Daoy (cell line): ENCODE measurements around the gene ERH. TPM values are rescaled to one million over a fixed set of nuclear protein-coding genes. Genes with fewer than 3 reads are reported as not detected.

Experiments
- DNase-seq: peaks from one replicate; pipeline ENCODE4 v3.0.0-alpha.2; 2015; ENCODE audit warnings: low read depth
- total RNA-seq: library from RNA; depleted of rRNA; stranded (reverse); fragments of >200 nt; shearing (Covaris generic); gene quantifications from 2 replicates; pipeline ENCODE4 v1.2.3, GENCODE V29; 2014

ERH gene
- total RNA-seq, 1 experiment from 2014 or later: 280 TPM

DNA sequence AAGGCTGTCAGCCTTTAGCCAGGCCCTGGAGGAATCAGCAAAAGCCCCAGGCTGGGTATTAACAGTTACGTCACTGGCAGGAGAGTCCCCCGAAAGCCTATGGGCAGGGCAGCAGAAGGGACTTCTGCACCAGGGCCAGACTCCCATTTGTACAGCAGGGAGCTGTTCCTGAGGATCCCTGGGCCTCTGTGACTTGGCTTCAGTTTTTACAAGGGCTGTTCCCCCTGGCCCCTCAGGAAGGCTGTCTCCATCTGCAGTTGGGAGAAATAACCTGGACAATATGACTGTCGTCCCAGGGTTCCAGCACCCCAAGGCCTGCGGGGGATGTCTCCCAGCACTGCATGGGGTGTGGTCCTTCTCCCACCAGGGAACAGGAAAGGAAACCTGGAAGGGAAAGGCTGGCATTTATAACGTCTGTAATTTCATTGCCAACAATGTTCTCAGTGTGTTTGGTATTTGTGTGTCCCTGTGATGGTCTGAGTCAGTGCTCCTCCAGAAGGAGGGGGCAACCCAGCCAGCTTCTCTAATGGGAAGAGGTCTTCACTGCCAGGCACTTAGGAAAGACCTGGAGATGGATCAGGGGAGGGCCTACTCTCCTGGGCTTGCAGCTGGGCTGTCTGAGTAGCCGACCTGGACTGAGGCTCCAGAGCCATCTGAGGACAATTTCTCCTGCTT lies 42.4 kb downstream of the ERH start:
- peak; percentile 64 for DNase-seq

DNA sequence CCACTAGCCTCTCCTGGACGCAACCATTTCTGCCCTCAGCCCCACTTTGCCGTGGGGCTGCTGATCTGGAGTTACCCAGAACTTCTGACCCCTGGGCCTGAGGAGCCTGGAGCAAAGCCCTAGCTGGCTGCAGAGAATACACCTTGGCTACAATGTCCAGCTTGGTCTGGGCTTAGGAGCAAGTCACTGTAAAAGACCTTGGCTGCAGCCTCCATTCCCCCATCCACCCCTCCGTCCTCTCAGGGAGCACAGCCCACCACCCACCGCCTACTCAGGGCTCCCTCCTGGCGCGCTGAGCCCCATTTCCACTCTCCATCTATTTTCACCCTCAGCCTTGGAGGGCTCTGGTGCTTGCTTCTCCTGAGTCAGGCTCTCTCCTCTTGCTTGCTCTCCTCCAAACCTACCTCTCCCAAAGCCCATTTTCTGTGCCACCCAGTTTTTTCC lies 42.9 kb downstream of the ERH start:
- DNase-seq: no peak

DNA sequence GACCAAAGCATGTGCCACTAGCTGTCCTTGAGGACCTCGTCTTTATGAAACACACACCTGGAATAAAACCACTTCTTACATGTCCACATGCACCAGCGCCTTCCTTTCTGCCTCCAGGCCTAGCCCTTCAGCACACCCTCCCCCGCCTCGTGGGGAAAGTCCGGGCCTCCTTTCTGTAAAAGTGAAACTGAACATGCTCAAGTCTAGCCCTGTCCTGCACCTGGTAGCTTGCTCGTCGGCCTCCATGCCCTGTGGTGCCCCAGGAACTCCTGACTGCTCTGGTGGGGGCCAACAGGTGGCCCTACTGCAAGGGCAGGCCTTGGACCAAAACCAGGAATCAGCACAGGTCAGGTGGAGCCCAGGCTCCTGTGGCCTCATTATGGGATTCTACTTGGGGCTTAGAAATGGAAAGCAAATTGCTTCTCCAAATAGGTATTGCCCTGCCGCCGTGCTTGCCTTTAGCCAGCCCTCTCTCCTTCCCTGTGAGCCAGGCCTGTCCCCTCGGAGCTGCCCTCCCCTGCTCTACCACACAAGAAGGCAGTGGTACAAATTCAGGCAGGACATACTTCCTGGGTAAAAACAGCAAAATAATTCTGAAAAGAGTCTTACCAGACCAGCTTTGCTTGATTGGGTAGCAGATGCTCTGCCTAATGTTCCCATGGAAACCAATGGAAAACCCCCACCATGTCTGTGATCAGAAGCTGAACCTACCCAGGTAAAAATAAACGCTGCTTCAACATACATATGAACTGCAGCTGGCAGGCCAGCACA lies 43.5 kb downstream of the ERH start:
- DNase-seq: peak; percentile 57

DNA sequence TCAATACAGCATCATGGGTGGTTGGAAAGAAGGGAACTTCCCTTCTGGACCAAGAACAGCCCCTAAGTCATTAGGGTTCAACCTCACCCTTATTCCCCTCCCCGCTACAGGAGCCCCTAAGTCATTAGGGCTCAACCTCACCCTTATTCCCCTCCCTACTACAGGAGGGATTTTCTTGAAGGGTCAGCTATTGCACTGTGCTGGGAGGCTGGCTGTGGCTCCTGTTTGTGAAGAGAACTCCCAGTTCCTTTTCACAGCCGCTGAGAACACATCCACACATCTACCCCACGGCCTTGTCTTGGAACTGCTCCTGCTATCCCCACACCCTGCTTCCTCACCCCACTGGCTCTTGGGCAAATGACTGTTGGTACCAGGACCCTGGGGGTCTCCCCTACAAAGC lies 44.9 kb downstream of the ERH start:
- DNase-seq: no peak

DNA sequence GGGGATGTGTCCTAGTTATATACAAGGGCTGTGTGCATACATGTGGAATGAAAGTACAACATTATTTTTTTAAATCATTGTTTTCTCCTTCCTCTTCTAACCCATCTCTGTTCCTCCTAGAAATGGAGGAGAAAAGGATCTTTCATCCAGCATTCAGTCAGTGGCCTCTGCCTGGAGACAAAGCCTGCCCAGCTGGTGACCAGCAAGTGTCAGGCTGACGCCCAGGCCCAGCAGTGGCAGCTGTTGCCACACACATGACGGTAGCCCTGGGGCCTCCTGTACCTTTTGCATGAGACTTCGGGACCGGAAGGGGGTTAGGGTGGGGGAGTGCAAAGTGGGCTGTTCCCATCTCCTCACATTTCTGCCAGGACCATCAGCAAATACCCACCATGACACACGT lies 46.2 kb downstream of the ERH start:
- no peak for DNase-seq

DNA sequence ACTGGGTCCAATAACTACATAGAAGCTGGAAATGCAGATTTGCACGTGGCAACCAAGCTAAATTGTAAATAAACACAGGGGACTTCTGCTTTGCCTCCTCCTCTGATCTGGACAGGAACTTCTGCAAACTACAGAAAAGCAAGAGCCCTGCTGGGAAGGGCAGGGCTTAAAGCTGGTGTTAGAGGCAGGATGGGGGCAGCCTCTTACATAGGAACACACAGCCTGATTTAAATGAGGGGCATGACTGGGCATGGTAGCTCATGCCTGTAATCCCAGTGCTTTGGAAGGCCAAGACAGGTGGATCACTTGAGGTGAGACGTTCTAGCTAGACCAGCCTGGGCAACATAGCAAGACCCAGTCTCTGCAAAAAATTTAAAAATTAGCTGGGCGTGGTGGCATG lies 46.7 kb downstream of the ERH start:
- no peak for DNase-seq

DNA sequence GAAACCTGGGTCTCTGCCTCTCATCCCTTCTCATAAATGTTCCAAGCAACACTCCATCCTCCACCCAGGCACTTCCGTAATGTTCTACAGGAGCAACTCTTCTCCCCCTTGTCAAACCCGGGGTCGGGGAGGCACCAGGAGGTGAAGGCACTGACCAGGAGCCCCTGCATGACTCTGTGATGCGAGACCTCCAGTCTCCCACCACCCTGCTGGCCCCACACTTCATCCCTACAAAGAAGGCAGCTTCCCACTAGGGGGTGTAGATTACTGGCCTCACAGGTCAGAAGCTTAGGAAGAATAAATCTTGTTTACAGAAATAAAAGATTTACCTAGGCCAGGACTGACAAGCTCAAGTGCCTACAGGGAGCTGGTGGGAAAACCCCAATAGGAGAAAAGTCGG lies 47.2 kb downstream of the ERH start:
- DNase-seq: no peak

DNA sequence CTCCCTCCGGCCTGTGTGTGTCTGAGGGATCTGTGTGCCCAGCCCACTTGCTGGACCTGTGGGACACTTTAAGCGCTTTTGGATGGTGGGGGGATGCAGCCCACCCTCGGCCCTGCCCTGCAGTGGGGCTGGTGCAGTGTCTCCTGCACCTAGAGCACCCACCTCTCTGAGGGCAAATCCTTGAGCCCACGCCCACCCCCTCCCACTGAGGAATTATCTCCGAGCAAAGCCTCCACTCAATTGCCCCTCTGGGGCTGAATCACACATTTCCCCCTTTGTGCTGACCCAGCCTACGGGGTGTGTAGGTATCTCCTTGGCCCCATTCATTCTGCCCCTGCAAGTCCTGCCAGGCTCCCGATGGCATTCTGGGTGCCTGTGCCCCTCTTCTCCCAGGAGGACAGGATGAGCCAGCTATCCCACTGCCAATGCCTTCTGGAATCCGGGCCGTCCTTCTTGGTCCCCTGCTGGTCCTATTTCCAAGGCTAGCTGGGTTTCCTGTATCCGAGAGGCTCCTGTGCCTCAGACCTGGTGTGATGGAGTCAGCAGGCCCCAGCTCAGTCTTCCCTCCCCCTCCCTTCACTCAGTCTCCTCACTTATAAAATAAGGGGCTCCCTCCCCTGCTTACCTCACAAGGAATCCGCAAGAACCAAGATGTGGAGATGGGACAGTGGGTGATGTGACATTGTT lies 48.9 kb downstream of the ERH start:
- no peak for DNase-seq

DNA sequence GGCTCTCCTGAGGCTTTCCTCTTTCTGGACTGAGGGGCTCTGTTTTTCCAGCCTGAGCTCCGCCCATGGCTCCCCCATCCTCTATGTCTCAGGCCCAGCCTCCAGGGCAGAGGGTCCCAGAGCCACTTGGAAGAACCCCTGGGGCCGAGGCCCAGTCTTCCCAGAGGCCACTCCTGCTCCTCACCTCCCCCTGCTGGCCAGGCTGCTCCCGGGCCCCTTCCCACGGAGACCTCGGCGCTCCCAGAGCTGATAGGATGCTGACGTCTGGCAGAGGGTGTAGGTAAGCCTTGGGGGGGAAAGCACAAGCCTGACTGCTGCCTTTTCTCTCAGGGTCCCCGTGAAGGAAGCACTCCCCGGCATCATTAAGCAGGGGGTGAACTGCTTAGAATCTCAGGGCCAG lies 51.4 kb downstream of the ERH start:
- peak; percentile 54 for DNase-seq

DNA sequence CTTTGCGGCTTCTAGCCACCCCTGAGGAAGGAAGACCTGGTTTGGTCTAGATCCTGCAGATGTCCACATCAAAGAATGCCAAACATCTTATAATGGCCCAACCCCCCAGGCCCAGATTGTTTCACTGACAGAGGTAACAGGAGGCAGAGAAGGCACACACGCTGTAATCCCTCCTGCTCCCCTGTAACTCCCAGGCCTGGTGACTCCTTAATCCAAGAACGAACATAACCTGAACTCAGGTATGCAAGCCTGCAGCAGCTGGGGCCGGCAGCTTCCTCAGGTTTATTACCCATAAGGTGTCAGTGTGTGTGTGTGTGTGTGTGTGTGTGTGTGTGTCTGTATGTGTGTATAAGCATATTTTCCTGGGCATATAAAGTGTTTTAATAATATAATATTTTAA lies 52.7 kb downstream of the ERH start:
- DNase-seq: no peak

DNA sequence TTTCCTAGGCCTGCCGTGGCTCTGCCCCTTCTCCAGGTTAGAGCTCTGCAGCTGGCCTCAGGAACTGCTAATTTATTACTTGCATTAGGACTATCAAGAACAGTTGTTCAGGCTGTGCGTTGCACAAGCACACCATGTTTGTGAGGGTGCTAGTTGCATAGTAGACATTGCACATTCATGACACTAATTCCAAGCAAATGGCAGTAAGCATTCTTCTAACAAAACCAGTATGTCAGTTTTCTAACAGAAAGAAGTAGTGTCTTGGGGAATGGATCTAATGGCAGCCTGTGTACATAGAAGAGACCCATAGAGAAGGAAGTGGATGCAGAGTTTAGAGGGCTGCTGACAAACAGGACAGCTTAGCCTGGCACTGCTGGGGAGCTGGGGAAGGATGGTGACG lies 53.9 kb downstream of the ERH start:
- DNase-seq: no peak

DNA sequence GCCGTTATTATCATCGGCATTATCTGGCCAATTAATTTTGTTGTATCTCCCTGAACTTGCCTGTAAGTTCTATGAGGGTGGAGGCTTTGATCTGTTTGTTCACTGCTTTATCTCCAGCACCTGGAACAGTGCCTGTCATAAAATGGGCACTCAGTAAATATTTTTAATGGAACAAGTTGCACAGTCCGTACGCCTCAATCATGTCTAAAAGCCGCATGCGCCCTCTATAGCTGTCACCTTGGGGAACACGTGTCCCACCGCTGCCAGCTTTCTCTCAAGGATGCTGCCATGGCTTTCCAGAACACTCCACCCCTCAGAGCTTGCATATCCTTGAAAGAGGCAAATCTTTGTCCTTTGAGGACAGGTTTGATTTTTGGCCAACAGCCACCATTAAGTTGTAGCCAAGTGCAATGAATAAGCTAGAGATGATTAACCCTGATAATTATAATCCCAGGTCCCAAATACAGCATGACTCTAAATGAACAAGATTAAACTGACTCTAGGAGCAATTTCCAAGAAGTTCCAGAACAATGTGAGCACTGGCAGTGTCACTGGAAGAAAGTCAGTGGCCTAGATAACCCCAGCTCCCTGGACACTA lies 55.1 kb downstream of the ERH start:
- no peak for DNase-seq

DNA sequence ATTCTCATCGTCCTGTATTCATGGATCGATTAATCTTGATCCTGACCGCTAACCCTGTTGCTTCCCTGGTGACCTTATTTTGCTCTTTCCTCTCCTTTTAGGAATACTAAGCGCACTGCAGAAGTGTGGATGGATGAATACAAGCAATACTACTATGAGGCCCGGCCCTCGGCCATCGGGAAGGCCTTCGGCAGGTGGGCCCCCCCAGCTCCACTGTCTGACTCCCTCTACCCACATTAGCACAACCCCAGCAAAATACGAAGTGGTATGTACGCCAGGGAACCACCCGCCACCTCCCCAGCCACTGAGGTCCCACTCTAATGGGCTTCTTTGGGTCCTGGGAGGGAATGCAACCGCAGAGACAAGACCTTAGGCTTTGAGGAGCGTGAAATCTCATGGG lies 58.7 kb downstream of the ERH start:
- DNase-seq: no peak

DNA sequence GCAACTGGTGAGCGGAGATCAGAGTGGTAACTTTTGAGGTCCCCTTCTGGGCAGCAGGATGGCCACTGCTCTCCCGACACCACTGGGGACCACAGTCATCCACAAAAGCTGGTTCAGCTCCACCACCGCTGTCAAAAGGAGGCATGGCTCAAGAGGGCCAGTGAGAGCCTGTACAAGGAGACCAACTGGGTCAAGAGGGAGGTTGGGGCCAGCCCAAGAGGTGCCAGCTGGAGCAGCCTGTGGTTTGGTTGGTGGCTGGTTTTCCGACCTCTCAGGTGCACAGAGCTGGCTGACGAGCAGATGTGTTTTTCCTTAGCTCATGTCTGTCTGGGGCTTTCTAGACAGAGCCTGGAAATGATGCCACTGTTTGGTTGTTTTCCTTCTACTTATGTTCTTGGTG lies 60.1 kb downstream of the ERH start:
- no peak for DNase-seq

DNA sequence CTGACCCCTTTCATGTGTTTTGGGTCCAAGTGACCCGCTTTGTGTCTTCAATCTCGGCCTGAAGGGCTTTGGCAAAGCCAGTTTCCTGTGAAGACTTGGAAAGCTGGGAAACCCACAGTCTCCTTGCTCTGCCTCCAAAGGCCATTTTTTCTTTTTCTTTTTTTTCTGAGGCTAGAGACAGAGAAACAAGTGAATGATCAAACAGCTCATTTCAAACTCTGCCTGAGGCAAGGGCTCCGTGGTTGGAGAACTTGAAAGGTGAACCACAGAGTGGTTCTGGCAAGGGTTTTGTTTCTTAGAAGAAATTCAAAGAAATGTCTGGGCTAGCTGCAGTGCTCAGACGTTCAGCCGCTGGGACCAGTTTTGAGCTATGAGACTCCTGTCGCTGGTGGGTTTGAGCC lies 62.7 kb downstream of the ERH start:
- DNase-seq: no peak

DNA sequence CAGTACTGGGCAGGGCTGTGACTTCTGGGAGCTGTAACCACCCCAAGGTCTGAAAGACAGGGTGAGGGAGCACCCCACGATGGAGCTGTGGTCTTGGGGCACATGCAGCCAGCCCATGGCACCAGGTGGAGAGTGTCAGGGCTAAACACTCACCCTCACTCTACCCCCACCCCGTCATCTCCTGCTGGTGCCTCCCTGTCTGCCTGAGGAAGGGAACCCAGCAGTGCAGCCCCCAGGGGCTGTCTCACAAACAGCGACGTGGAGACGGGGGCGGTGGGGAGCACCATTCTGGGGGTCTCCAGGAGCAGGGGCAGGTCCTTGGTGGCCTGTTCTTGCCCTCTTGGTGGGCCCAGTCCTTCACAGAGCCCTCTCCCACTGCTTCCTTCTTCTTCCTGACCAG lies 63.5 kb downstream of the ERH start:
- no peak for DNase-seq

DNA sequence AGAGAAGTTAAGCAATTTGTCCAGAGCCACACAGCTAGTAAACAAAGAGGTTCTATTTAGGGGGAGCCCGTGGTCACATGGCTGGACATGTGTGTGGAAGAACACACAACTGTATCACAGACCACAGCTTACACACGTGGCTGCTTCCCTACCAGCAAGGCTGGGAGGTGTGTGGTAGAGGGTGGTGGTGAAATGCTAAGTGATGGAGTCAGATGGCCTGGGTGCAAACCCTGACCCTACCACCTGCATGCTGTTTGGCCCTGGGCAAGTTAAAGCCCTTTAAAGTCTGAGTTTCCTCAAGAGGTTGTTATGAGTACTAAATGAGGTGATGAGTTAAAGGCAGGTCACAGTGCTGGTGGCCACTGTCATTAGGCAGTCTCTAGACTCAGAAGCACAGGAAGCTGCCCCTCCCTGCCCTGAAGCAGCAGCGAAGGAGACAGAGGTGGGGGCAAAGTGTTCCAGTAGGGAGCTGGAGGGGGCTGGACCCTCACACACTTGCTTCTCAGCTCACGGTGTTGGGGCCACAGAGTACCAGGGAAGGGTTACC lies 64.2 kb downstream of the ERH start:
- no peak for DNase-seq

DNA sequence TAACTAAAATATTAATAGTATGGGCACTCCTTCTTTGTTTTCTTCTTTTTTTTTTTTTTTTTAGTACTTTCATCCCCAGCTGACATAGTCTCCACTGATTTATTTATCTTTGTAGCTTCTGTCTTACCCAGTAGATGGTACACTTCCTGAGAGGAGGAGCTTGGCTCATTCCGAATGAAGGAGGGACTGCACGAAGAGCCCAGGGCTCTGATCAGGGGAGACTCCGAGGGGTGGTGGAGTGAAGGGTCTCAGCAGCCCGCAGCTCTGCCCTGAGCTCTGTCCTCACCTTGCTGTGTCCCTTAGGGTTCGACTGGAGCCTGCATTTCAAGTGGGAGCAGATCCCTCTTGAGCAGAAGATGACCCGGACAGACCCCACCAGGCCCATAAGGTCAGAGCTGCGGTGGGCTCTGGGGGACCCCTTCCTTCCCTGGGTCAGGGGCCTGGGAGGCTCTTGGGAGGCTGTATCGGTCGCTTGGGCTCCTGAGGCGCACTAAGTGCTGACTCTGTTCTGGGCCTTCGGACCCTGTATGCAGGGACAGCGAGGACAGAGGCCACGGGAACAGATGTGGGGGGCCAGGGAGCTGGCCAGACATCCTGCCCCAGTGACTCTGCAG lies 65.2 kb downstream of the ERH start:
- no peak for DNase-seq

DNA sequence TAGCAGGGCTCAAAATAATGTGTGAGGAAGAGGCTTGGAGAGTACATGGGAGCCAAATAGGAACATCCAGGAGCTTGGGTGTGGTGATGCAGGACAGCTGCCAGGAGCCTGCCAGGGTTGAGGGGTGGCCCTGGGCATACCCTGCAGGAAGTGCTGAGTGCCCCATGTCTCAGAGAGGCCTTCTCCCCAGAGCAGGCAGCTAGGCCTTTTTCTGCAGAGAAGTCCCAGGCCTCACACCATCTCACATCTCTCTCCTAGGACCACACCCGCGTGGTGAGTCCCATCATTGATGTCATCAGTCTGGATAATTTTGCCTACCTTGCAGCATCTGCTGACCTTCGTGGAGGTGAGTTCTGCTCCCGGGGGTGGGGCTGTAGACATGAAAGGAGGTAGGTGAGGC lies 66.9 kb downstream of the ERH start:
- DNase-seq: no peak
